CD4-positive, alpha-beta T cell treated with Interferon gamma for 1 hour (primary cell): Measurements from ENCODE around the gene HSD3B2.

Experiments used
- DNase-seq: peaks from one replicate; pipeline ENCODE4 v3.0.0-alpha.2; 2020

HSD3B2 gene

GRCh38 chr1:119467219-119467618, 52.3 kb downstream of the HSD3B2 start:
- DNase-seq: no peak

- no peak for DNase-seq
These were observed 53.1 kb downstream of the HSD3B2 start for GRCh38 chr1:119467857-119468668.

GRCh38 chr1:119469741-119470140, 54.8 kb downstream of the HSD3B2 start:
- no peak for DNase-seq

- no peak for DNase-seq
These were observed 55.4 kb downstream of the HSD3B2 start for GRCh38 chr1:119470377-119470776.

GRCh38 chr1:119470958-119471357, 56.0 kb downstream of the HSD3B2 start:
- DNase-seq: no peak

GRCh38 chr1:119471566-119471965, 56.6 kb downstream of the HSD3B2 start:
- no peak for DNase-seq

- DNase-seq: no peak
These were observed 57.3 kb downstream of the HSD3B2 start for GRCh38 chr1:119472080-119472818.
